BJ (cell line): ENCODE measurements around the gene LCE1E. TPM values are rescaled to one million over a fixed set of nuclear protein-coding genes. Genes with fewer than 3 reads are reported as not detected.

Experiments used
- CTCF ChIA-PET: fragments of 350-600 bp; formaldehyde crosslinking; extraction: SDS; loops from one replicate; lab custom pipeline; 2021; ENCODE audit warnings: antibody characterized with exemption, inconsistent platforms; lab: Yijun Ruan, JAX
- POLR2A ChIA-PET: fragments of 300-600 bp; sonication (Branson Sonifier 250); formaldehyde crosslinking; extraction: SDS; loops from one replicate; lab custom pipeline; 2021; ENCODE audit warnings: antibody characterized with exemption; lab: Charles Lee
- DNase-seq: peaks from one replicate; pipeline ENCODE4 v3.0.0-alpha.2; 2011; ENCODE audit warnings: low read depth
- H3K27me3 ChIP-seq: 2 replicates; pipeline ENCODE4 v1.6.0; 2011; ENCODE audit warnings: low read length; ENCODE audit not compliant: control insufficient read depth, insufficient read depth
- H3K36me3 ChIP-seq: 2 replicates; pipeline ENCODE4 v1.5.1; 2011; ENCODE audit warnings: low read length; ENCODE audit not compliant: control insufficient read depth, insufficient read depth
- H3K4me3 ChIP-seq: 2 replicates; pipeline ENCODE4 v1.5.1; 2011; ENCODE audit warnings: low read depth, mild to moderate bottlenecking, control low read depth, low read length
- polyA minus RNA-seq: library from RNA; depleted of rRNA, polyadenylated mRNA; stranded (reverse); fragments of >200 nt; gene quantifications from 2 replicates; pipeline ENCODE4 v1.2.3, GENCODE V29; 2011; rRNA and poly(A)+ RNA removed
- polyA plus RNA-seq: library from polyadenylated mRNA; depleted of rRNA; stranded (reverse); fragments of >200 nt; gene quantifications from 2 replicates; pipeline ENCODE4 v1.2.3, GENCODE V29; 2011; rRNA removed
- TF ChIP-seq, protein P1 (sequence below): IDR thresholded peaks from 2 replicates; pipeline ENCODE4 v1.5.1; 2011; ENCODE audit warnings: low read depth, mild to moderate bottlenecking, control low read depth, inconsistent platforms, low read length, moderate library complexity; ENCODE audit not compliant: insufficient read depth

The LCE1E gene, protein sequence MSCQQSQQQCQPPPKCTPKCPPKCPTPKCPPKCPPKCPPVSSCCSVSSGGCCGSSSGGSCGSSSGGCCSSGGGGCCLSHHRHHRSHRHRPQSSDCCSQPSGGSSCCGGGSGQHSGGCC
- not detected in 2 replicates for polyA plus RNA-seq
- not detected in 2 replicates for polyA minus RNA-seq

DNA sequence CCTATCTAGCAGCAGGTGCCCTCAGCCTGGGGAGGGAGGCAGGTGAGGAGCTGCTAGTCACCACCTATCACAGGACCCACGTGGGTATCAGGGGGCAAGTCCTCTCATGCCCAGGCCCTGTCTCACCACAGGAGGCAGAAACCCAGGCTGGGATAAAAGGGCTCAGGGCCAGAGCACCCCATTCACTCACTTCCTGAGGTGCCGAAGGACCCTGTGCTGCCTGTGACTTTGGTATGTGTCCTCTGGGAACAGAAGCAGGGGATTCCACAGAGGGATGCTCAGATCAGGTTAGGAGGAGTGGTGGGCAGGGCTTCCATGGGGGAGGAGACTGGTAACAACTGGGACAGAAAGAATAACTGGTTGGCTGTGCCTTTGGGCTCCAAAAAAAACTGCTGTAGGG, at the start of gene LCE1E:
TSS of gene LCE1E (plus strand) at position 181 of the 400 bp plus-strand sequence. CDS start 1,043 bp downstream, outside the sequence.
- no peak for DNase-seq
- ChIA-PET CTCF (no interaction called here), POLR2A (no interaction called here)
- Histone ChIP-seq H3K36me3 (no peaks in the 10 kb centered on the region), H3K27me3 (no peaks in the 10 kb centered on the region), H3K4me3 (no peak within 1 kb of the TSS)
- TF ChIP-seq, protein P1, sequence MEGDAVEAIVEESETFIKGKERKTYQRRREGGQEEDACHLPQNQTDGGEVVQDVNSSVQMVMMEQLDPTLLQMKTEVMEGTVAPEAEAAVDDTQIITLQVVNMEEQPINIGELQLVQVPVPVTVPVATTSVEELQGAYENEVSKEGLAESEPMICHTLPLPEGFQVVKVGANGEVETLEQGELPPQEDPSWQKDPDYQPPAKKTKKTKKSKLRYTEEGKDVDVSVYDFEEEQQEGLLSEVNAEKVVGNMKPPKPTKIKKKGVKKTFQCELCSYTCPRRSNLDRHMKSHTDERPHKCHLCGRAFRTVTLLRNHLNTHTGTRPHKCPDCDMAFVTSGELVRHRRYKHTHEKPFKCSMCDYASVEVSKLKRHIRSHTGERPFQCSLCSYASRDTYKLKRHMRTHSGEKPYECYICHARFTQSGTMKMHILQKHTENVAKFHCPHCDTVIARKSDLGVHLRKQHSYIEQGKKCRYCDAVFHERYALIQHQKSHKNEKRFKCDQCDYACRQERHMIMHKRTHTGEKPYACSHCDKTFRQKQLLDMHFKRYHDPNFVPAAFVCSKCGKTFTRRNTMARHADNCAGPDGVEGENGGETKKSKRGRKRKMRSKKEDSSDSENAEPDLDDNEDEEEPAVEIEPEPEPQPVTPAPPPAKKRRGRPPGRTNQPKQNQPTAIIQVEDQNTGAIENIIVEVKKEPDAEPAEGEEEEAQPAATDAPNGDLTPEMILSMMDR = no peak

DNA sequence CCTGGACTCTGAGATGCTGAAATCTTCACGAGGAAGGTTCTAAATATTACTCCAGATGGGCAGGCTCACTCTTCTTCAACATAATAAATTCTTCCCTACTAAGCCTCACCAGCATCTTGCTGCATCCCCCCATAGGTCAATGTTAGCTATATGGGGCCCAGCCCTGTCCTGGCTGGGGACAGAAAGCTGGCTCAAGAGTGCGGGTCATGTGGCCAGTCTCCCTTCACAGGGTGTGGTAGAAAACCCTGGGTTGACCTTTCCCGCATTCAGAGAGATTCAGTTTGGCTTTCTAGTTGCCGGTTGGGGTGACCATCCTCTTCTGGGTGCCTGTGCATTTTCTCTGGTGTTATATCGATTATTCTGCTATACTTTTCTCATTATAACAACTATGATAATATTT, 48.1 kb upstream of the LCE1E start:
- no peak for DNase-seq
- TF ChIP-seq, protein P1 = no peak
- Histone ChIP-seq H3K27me3 (no peaks in the 10 kb centered on the region), H3K36me3 (no peaks in the 10 kb centered on the region), H3K4me3 (no peak overlapping the region)
- POLR2A ChIA-PET = no interaction called here
- CTCF ChIA-PET = interaction anchor here (1.0 kb wide), 1 partner anchor 17 kb away, joined by 3 read pairs; no protein-coding TSS in a partner anchor

DNA sequence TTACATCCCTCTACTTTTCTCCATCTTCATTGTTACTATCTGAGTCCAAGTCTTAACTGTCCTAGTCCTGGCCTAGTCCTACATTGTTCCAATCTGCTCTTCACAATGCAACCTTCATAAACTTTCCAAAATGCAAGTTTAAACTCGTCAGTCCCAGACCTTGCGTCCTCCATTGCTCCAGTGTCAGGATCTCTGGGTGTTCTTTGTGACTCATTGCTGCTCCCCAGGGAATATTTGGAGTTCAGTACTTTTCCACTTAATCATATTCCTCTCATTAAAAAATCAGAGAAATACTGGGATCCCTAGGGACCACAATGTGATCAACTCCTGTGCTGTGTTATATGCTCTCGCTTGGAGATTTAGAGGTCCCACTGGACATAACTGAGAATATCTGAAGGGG, 46.2 kb upstream of the LCE1E start:
- no peaks in the 10 kb centered on the region for H3K36me3 ChIP-seq
- CTCF ChIA-PET = interaction anchor here (1.1 to 1.2 kb wide), 2 partner anchors 14 to 15 kb away, joined by 3 read pairs; no protein-coding TSS in a partner anchor
- H3K4me3 ChIP-seq = no peak overlapping the region
- POLR2A ChIA-PET = no interaction called here
- TF ChIP-seq, protein P1 = no peak
- DNase-seq = no peak
- no peaks in the 10 kb centered on the region for H3K27me3 ChIP-seq

DNA sequence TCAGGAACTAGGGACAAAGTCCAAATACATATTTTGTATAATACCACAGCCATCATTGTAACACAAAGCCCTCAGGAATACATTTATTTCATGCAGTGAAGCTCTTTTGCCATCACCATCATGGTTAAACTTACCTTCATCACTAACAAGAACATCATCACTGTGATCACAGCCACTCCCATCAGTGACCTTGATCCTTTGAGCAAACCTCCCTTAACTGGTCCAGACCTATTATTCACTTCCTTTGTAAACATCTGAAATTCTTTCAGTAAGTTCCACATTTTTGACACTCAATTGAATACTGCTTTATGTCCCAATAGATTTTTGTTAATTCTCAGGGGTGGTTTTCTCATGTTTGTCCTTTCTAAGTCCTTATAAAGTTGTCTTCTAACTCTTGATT, 44.4 kb upstream of the LCE1E start:
- no peak overlapping the region for H3K4me3 ChIP-seq
- POLR2A ChIA-PET = no interaction called here
- no peaks in the 10 kb centered on the region for H3K27me3 ChIP-seq
- no peaks in the 10 kb centered on the region for H3K36me3 ChIP-seq
- TF ChIP-seq, protein P1 = no peak
- no peak for DNase-seq
- CTCF ChIA-PET = no interaction called here

DNA sequence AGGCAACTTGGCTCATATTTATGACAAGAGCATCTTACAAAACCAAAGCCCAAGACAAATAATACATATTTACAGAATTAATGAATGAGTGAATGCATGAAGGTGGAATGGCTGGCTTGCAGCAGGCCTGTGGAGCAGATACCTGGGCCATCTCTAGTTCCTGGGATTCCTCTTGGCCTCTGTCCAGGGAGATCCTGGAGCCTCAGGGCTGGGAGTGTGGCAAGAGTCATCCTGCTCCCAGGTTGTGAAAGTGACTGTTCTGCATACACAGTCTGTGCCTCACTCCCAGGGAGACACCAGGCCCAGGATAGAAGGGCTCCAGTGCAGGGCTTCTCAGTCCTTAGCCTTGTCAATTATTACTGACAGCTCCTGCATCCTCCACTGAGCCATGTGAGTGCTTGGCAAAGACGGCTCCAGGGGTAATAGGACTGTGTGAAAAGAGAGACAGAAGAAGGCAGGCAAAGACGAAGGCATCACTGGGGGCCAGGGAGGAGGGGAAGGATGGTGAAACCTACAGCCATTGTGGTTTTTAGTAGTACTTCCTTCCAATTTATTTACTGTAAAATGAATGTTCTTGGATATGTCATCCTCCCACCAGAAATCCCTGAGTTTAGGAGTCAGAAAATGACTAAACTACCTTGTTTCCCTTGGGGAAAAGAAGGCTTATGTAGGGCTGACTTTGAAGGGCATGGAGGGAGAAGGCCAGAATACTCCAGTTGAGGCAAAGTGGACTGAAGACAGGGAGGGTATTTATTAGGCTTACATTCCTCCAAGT, 42.5 kb upstream of the LCE1E start:
- H3K36me3 ChIP-seq = no peaks in the 10 kb centered on the region
- POLR2A ChIA-PET = no interaction called here
- TF ChIP-seq, protein P1 = no peak
- CTCF ChIA-PET = interaction anchor here (0.6 kb wide), 1 partner anchor 210 kb away, joined by 4 read pairs; no protein-coding TSS in a partner anchor
- no peaks in the 10 kb centered on the region for H3K27me3 ChIP-seq
- no peak for DNase-seq
- H3K4me3 ChIP-seq = no peak overlapping the region
